Muscle layer of colon (tissue), 2 donors: ENCODE results near the gene ALS2CL.

ENCODE experiments used
- H3K27ac ChIP-seq: one replicate; pipeline ENCODE4 v1.7.0; 2013; ENCODE audit warnings: low read depth, mild to moderate bottlenecking, low read length, moderate library complexity
- H3K27me3 ChIP-seq, 2 donors: one replicate each; pipeline ENCODE4 v1.7.0; 2013; ENCODE audit warnings: low read length in 2 of 2, mild to moderate bottlenecking in 2 of 2; ENCODE audit not compliant: insufficient read depth in 2 of 2, control insufficient read depth in 1 of 2
- H3K36me3 ChIP-seq: one replicate; pipeline ENCODE4 v1.7.0; 2013; ENCODE audit warnings: mild to moderate bottlenecking, low read length; ENCODE audit not compliant: insufficient read depth
- H3K4me1 ChIP-seq: one replicate; pipeline ENCODE4 v1.7.0; 2013; ENCODE audit warnings: mild to moderate bottlenecking, low read length; ENCODE audit not compliant: insufficient read depth
- H3K4me3 ChIP-seq, 2 donors: one replicate each; pipeline ENCODE4 v1.7.0; 2013; ENCODE audit warnings: low read length in 2 of 2, low read depth in 1 of 2, mild to moderate bottlenecking in 1 of 2, moderate library complexity in 1 of 2
- H3K9ac ChIP-seq: one replicate; pipeline ENCODE4 v1.7.0; 2013; ENCODE audit warnings: low read length
- H3K9me3 ChIP-seq: one replicate; pipeline ENCODE4 v1.7.0; 2013; ENCODE audit warnings: mild to moderate bottlenecking, low read length
- donor health status: abdominal sarcoma.
- donor health status: Adenocarcinoma of cecum.

ALS2CL gene

GRCh38 chr3:46655271-46655670 lies 38.2 kb downstream of the ALS2CL start:
- Histone ChIP-seq H3K4me1 (no peaks in the 10 kb centered on the region), H3K9me3 (no peaks in the 10 kb centered on the region), H3K9ac (no peak overlapping the region), H3K4me3 (no peak overlapping the region), H3K27me3 (no peaks in the 10 kb centered on the region), H3K36me3 (no peaks in the 10 kb centered on the region), H3K27ac (no peak overlapping the region)

GRCh38 chr3:46651084-46651483 lies 42.4 kb downstream of the ALS2CL start:
- Histone ChIP-seq H3K4me3 (no peak overlapping the region), H3K4me1 (no peaks in the 10 kb centered on the region), H3K36me3 (no peaks in the 10 kb centered on the region), H3K9ac (no peak overlapping the region), H3K27ac (no peak overlapping the region), H3K27me3 (no peaks in the 10 kb centered on the region), H3K9me3 (no peaks in the 10 kb centered on the region)

GRCh38 chr3:46649436-46649835 lies 44.0 kb downstream of the ALS2CL start:
- Histone ChIP-seq H3K4me1 (no peaks in the 10 kb centered on the region), H3K27ac (no peak overlapping the region), H3K4me3 (no peak overlapping the region), H3K27me3 (no peaks in the 10 kb centered on the region), H3K9me3 (no peaks in the 10 kb centered on the region), H3K36me3 (no peaks in the 10 kb centered on the region), H3K9ac (no peak overlapping the region)

- Histone ChIP-seq H3K9ac (no peak overlapping the region), H3K27ac (no peak overlapping the region), H3K36me3 (no peaks in the 10 kb centered on the region), H3K9me3 (no peaks in the 10 kb centered on the region), H3K4me1 (no peaks in the 10 kb centered on the region), H3K4me3 (no peak overlapping the region), H3K27me3 (no peaks in the 10 kb centered on the region)
These were observed 45.4 kb downstream of the ALS2CL start for GRCh38 chr3:46648096-46648495.

GRCh38 chr3:46646700-46647099 lies 46.8 kb downstream of the ALS2CL start:
- Histone ChIP-seq H3K4me1 (no peaks in the 10 kb centered on the region), H3K27ac (no peak overlapping the region), H3K4me3 (no peak overlapping the region), H3K36me3 (no peaks in the 10 kb centered on the region), H3K9me3 (no peaks in the 10 kb centered on the region), H3K9ac (no peak overlapping the region), H3K27me3 (no peaks in the 10 kb centered on the region)

GRCh38 chr3:46643701-46644100 lies 49.8 kb downstream of the ALS2CL start:
- H3K36me3 ChIP-seq: no peaks in the 10 kb centered on the region
- H3K27ac ChIP-seq: no peak overlapping the region
- H3K4me1 ChIP-seq: no peaks in the 10 kb centered on the region
- H3K4me3 ChIP-seq: no peak overlapping the region
- no peak overlapping the region for H3K9ac ChIP-seq
- no peaks in the 10 kb centered on the region for H3K9me3 ChIP-seq
- no peaks in the 10 kb centered on the region for H3K27me3 ChIP-seq

- Histone ChIP-seq H3K4me3 (no peak overlapping the region), H3K27ac (no peak overlapping the region), H3K4me1 (no peaks in the 10 kb centered on the region), H3K9me3 (no peaks in the 10 kb centered on the region), H3K36me3 (no peaks in the 10 kb centered on the region), H3K27me3 (no peaks in the 10 kb centered on the region), H3K9ac (no peak overlapping the region)
These were observed 50.5 kb downstream of the ALS2CL start for GRCh38 chr3:46642971-46643370.

- Histone ChIP-seq H3K9me3 (no peaks in the 10 kb centered on the region), H3K9ac (no peak overlapping the region), H3K36me3 (no peaks in the 10 kb centered on the region), H3K4me3 (no peak overlapping the region), H3K4me1 (no peaks in the 10 kb centered on the region), H3K27me3 (no peaks in the 10 kb centered on the region), H3K27ac (no peak overlapping the region)
These were observed 52.6 kb downstream of the ALS2CL start for GRCh38 chr3:46640927-46641326.

- Histone ChIP-seq H3K27me3 (no peaks in the 10 kb centered on the region), H3K4me3 (no peak overlapping the region), H3K27ac (no peak overlapping the region), H3K9me3 (no peaks in the 10 kb centered on the region), H3K4me1 (no peaks in the 10 kb centered on the region), H3K9ac (no peak overlapping the region), H3K36me3 (no peaks in the 10 kb centered on the region)
These were observed 54.3 kb downstream of the ALS2CL start for GRCh38 chr3:46639221-46639620.

GRCh38 chr3:46634856-46635255 lies 58.6 kb downstream of the ALS2CL start:
- Histone ChIP-seq H3K4me1 (no peaks in the 10 kb centered on the region), H3K9ac (no peak overlapping the region), H3K27ac (no peak overlapping the region), H3K4me3 (no peak overlapping the region), H3K36me3 (no peaks in the 10 kb centered on the region), H3K9me3 (no peaks in the 10 kb centered on the region), H3K27me3 (no peaks in the 10 kb centered on the region)

- Histone ChIP-seq H3K9ac (no peak overlapping the region), H3K4me3 (no peak overlapping the region), H3K27me3 (no peaks in the 10 kb centered on the region), H3K9me3 (no peaks in the 10 kb centered on the region), H3K36me3 (no peaks in the 10 kb centered on the region), H3K4me1 (peaks cover 8% of the 10 kb centered on the region), H3K27ac (no peak overlapping the region)
These were observed 60.7 kb downstream of the ALS2CL start for GRCh38 chr3:46632792-46633191.

- H3K9ac ChIP-seq: peak overlapping the region; percentile 25
- H3K9me3 ChIP-seq: no peaks in the 10 kb centered on the region
- no peak overlapping the region for H3K27ac ChIP-seq
- H3K36me3 ChIP-seq: no peaks in the 10 kb centered on the region
- peaks cover 8% of the 10 kb centered on the region for H3K4me1 ChIP-seq
- H3K4me3 ChIP-seq: peak overlapping the region; percentile 9 to 50
- H3K27me3 ChIP-seq: no peaks in the 10 kb centered on the region
These were observed 63.6 kb downstream of the ALS2CL start for GRCh38 chr3:46629551-46630517.
